Stimulated activated CD4-positive, alpha-beta T cell treated with anti-CD3 and anti-CD28 coated beads, Interleukin-1b, Interleukin-23, amount 100 ng/mL, for 48 hours (primary cell): ENCODE measurements around the gene JAGN1.
A peak's percentile ranks its signal among the peaks of the same experiment; 100 is the strongest.
"Not testable (repeated sequence)": the region's sequence is repeated elsewhere in the genome, so short reads cannot be mapped to it uniquely, and the experiment has no call there.

Experiments
- DNase-seq: peaks from one replicate; pipeline ENCODE4 v3.0.0-alpha.2; 2020

The JAGN1 gene

DNA sequence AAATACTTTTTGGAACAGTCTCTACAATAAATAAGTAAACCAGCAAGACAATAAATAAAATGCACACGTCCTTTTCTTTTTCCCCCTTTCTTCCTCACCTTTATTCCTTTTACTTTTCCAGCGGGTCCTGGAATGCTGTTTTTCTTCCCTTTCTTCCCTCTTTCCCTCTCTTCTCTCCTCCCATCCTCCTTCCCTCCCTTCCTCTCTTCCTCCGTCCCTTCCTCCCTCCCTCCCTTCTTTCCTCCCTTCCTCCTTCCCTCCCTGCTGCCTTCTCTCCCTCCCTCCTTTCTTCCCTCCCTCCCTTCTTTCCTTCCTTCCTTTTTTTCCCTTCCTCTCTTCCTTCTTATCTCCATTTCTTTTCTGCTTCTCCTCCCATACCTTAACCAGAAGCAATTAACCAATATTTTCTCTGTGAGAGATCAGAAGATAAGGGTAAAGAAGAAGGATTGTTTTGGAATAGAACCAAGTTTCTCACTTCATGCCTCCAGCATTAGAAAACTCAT is 8.9 kb downstream of the JAGN1 start:
- no peak for DNase-seq

DNA sequence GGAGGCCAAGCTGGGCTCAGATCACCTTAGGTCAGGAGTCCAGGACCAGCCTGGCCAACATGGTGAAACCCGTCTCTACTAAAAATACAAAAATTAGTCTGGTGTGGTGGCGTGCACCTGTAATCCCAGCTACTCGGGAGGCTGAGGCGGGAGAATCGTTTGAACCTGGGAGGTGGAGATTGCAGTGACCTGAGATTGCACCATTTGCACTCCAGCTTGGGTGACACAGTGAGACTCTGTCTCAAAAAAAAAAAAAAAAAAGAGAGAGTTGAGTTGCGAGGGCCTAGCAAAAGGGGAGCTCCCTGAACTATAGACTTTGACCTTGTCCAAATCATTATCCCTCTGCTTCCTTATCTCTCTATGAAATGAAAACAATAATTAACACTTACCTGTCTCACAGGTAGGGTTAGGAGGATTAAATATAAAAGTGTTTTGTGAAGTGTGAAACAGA is 10.6 kb downstream of the JAGN1 start:
- not testable (repeated sequence) for DNase-seq

DNA sequence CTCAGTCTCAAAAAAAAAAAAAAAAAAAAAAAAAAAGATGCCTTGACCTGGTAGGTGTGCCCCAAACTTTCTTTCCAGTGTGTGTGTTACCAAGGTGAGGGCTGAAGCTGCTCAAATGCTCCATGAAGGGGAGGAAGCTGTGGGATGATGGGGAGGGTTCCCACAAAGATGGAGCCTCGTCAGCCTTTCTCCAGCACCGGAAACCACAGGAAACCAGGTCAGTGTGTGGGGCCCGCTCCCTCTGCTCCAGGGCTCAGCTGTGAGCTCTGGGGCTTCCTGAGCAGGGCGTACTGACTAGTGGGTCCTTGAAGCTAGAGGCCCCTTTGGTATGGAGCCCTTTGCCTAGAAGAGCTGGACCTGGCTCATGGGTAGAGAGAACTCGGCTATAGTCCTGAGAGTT is 11.6 kb downstream of the JAGN1 start:
- DNase-seq: peak; percentile 35

DNA sequence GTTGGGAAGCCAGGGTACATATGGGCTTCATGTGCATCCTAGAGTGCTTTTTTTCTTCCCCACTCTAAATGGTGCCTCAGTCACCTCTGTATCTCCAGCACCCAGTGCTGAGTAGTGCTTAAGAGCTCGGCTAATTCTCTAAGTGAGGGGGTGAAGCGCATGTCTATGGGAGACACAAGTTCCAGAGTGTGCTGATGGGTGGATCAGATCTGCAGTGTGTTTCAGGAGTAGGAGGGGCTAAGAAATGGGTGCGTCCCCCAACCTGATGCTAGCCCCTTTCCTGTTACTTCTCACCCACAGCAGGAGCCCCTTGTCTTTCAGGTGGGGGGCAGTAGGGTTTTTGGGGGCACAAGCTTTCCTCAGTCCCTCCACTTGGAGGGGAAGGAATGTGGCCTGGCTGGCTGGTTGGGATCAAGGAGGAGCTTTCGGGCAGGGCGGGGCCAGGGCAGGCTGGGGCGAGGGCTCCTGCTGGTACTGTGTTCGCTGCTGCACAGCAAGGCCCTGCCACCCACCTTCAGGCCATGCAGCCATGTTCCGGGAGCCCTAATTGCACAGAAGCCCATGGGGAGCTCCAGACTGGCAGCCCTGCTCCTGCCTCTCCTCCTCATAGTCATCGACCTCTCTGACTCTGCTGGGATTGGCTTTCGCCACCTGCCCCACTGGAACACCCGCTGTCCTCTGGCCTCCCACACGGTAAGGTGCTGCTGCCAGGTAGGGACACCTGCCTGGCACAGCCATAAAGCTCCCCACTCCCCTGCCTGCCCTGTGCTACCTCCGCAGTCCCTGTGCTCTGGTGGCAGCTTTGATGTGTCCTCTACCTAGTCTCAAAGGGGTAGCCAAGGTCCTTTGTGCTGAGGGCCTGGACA is 12.2 kb downstream of the JAGN1 start, which contains the start of gene IL17RE:
IL17RE (plus strand) TSS at position 477 of the 866 bp plus-strand sequence; CDS start at position 562, 85 bp downstream.
- no peak for DNase-seq

DNA sequence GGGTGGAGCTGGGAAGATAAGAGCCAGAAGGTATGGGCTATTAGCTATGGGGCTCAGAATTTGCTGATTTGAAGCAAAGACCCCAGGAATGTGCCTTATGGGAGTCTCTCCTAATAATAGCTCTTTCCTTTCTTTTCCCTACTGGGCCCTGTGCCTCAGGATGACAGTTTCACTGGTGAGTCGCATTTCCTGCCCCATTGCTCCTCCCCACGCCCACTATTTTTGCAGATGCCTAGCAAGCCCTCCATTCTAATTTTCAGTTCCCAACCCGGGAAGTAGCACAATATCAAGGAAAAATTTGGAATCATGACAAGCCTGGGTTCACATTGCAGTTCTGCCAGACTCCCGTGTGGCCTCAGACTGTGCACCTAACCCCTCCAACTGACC is 12.8 kb downstream of the JAGN1 start:
- no peak for DNase-seq

DNA sequence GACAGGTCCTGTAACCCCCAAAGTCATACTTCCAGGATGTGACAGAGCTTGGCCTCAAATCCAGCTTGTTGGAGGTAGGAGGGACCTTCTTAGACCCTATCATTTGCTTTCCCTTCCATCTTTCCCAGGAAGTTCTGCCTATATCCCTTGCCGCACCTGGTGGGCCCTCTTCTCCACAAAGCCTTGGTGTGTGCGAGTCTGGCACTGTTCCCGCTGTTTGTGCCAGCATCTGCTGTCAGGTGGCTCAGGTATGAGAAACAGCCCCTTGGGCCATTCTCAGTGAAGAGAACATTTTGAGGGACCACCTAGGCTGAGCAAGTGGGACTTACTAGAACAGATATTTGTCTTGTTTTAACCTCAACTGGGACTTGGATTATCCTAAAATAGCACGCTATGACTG is 13.5 kb downstream of the JAGN1 start:
- DNase-seq: no peak

DNA sequence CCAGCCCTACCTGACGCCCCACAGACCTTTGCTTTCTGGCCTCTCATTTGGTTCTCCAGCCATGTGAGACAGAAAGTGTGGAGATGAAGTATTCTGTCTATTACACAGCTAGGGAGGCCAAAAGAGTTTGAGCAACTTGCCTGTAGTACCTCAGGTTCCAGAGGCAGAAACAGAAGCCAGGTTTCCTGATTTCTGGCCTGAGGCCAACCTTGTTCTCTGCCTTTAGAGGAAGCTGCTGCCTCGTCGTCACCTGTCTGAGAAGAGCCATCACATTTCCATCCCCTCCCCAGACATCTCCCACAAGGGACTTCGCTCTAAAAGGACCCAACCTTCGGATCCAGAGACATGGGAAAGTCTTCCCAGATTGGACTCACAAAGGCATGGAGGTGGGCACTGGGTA is 16.1 kb downstream of the JAGN1 start:
- no peak for DNase-seq

DNA sequence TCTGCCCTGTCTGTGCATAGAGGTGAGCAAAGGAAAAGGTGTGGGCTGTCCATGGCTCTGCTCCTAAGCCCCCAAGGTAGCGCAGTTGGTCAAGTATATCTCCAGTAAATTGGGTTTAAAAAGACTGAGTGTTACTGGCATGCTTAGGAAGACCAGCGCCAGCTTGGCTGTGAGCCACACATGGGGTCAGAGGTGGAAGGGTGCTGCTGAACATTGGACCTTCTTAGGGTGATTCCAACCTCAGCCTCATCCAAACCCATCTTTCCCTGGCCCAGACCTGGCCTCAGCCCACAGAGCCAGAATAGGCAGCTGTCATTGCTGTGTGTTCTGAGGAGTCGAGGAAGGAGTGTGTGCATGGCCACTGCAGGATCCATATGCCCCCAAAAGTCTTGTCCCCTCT is 17.9 kb downstream of the JAGN1 start:
- DNase-seq: no peak

DNA sequence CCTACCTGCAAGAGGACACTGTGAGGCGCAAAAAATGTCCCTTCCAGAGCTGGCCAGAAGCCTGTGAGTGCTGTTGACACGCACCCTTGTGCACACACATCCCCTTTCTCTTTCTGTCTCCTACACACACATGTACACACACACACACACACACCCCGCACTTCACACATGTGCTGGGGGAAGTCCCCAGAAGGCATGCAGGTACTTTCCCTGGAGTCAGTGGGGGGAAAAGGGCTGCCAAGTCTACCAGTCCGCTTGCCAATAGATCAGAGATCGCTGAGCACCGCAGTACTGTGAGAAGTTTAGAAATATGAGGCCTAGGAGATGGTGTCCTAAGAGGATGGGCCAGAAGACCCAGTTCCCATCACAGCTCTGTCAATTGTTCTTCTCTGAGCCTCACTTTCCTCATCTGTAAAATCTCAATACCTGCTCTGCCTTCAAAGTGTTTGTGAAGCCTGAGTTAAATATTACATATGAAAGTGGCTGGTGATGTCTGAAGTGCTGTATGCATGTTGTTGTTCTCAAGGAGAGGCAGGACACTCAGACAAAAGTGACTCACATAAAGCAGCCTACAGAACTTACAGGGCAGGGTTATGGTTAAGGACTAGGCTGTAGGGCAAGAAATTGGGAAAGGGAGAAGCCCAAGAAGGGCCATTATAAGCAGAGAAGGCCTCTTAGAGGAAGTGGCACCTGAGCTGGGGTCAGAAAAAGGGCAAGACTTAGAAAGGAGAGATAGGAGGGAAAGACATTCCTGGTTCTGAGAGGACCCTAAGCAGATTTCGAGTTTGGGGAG is 19.0 kb downstream of the JAGN1 start:
- no peak for DNase-seq

DNA sequence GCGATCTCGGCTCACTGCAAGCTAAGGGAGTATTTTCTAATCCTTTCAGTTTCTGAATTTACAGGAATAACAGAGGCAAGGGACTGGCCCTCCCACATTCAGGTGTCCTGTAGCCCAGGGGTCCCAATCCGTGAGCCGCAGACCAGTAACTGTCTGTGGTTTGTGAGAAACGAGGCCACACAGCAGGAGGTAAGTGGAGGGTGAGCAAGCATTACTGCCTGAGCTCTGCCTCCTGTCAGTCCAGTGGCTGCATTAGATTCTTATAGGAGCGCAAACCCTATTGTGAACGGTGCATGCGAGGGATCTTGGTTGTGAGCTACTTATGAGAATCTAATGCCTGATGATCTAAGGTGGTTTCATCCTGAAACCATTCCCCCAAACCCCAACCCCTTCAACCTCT is 21.5 kb downstream of the JAGN1 start:
- no peak for DNase-seq

DNA sequence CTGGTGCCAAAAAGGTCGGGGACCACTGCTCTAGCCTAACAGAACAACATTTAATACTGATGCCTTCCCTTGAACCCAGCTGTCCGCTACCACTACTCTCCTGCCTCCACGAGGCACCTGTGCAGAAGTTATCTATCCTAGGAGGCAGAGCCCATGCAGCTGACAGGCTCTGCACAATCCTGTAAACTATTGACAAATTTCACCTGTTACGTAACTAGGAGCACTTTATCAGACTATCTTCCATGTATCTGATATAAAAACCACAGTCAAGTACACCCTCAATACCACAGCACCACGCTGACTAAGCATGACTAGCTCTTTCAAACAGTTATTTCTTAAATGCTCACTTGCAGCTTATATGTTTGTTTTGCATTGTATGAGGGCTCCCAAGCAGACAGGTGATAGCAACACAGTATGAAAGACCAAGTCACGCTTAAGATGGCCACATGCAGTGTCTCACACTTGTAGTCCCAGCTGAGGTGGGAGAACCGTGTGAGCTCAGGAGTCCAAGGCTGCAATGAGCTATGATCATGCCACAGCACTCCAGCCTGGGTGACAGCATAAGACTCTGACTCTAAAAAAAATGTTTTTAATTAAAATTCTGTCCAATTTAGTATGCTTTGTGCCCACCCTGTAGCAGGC is 22.0 kb downstream of the JAGN1 start:
- DNase-seq: no peak

DNA sequence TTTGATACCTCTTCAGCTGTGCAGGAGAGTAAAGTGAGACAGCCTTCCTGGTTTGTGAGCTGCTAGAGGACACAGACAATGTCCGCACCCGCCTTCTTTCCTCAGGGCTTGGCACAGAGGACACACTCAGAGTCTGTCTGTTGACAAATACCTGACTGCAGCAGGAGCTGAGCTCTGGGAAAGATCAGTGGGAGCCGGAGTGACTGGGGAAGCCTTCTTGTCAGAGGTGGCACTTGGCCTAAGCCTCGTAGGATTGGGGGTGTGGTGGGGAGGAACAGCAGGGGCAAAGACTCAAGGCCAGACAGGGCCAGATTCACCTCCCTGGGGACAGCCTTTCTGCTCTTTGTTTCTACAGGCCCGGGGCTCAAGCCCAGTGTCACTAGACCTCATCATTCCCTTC is 23.2 kb downstream of the JAGN1 start:
- DNase-seq: no peak

DNA sequence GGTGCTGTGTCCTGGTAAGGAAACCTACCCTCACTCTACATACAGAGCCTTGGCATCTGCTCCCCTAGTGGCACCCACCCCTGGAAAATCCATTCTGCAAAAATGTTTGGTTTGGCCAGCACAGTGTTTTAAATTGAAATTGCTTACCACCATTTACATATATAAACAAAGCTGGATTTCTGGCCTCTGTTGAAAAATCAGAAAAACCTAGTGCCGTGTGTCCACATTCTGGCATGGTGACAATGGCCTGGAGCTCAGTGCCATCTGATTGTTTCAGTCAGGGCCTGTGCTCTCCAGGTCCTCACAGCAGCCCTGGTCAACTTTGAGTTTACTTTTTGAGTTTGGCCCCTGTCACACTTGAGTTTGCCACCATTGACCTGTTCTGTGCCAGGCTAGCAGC is 23.6 kb downstream of the JAGN1 start:
- DNase-seq: no peak

DNA sequence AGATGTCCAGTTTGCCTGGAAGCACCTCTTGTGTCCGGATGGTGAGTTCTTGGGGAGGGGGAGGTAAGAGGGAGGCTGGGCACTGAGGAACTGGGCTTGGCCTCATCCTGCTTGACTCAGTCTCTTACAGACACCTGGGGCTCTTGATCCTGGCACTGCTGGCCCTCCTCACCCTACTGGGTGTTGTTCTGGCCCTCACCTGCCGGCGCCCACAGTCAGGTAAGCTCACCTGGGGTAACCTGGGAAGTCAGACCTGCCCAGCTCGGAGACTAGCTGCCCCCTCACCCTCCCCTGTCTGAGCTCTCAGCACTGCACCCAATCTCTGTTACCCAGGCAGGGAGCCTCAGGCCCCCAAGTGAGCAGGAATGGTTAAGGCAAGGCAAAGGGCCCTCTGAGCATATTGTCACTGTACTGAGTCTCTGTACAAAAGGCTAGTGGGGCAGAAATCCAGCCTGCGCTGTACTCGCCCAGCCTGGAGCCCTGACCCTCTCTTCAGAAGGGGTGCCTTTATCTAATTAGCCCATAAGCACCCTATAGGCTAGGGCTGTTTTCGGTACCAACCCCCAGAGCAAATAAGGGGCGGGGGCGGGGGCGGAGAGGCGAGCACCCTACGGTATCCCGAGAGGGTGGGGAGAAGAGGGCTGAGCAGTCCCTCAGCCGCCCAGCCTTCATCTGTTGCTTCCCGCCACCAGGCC is 24.3 kb downstream of the JAGN1 start:
- no peak for DNase-seq

DNA sequence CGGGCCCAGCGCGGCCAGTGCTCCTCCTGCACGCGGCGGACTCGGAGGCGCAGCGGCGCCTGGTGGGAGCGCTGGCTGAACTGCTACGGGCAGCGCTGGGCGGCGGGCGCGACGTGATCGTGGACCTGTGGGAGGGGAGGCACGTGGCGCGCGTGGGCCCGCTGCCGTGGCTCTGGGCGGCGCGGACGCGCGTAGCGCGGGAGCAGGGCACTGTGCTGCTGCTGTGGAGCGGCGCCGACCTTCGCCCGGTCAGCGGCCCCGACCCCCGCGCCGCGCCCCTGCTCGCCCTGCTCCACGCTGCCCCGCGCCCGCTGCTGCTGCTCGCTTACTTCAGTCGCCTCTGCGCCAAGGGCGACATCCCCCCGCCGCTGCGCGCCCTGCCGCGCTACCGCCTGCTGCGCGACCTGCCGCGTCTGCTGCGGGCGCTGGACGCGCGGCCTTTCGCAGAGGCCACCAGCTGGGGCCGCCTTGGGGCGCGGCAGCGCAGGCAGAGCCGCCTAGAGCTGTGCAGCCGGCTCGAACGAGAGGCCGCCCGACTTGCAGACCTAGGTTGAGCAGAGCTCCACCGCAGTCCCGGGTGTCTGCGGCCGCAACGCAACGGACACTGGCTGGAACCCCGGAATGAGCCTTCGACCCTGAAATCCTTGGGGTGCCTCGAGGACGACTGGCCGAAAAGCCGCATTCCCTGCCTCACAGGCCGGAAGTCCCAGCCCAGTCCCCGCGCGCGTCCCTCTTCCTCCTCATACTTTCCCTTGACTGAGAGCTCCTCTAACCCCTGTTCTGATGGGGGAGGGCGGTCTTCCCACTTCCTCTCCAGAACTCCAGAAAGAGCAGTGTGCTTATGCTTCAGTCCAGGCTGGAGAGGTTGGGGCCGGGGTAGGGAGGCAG is 25.1 kb downstream of the JAGN1 start:
- peak; percentile 42 for DNase-seq

DNA sequence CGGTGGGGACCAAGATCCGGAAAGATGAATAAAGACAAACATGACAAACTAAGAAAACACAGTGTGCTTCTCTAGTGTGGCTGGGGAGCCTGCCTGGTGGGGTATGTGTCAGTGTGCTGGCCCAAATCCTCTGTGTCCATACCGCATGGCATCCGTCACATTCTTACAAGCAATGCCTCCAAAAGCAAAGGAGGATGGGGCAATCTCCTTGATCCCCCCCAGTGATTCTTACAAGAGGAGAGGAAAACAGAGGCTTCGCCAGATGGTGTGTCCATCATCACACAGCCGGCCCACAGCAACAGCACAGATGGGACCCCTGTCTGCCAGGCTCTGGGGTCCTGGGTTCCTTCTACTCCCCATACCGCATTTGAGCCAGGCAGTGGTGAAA is 25.9 kb downstream of the JAGN1 start:
- DNase-seq: no peak

DNA sequence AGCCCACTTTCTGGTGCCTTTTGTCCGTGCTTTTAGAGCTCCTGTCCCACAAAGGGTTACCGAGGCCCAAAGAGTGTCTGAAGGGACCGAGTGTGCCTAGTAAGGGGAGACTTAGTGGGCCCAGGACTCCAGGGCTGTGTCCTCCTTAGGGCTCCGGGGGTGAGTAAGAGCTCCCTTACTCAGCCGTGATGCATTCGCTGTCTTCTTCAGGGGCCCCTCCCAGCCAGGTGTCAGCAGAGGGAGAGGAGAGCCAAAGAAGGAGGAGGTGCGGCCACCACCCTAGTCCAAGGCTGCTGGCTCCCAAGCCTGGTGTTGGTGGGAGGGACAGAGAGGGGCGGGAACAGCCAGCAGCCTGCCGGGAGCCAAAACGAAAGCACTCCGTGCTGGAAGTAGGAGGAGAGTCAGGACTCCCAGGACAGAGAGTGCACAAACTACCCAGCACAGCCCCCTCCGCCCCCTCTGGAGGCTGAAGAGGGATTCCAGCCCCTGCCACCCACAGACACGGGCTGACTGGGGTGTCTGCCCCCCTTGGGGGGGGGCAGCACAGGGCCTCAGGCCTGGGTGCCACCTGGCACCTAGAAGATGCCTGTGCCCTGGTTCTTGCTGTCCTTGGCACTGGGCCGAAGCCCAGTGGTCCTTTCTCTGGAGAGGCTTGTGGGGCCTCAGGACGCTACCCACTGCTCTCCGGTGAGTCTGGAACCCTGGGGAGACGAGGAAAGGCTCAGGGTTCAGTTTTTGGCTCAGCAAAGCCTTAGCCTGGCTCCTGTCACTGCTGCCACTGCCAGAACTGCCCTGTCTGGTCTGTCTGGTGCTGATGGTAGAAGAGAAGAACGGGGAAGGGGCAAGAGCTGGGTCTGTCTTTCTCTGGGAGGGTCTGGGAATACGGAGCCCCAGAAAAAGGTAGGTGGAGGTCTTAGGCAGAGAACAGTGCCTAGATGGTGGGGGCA is 26.6 kb downstream of the JAGN1 start, which contains the start of gene IL17RC:
IL17RC (plus strand) TSS at position 365 of the 947 bp plus-strand sequence; CDS start at position 583, 218 bp downstream.
- DNase-seq: peak; percentile 60

DNA sequence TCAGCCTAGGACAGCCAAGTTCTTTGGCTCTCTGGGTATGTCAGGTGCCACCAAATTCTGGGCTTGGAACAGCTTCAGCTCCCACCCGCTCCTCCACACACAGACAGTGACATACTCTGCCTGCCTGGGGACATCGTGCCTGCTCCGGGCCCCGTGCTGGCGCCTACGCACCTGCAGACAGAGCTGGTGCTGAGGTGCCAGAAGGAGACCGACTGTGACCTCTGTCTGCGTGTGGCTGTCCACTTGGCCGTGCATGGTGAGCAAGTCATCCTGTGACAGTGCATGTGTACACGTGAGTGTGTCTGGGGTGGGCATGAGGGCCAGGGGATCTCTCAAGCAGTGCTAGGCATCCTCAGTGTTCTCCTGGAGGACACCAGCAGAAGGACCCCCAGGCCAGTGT is 27.4 kb downstream of the JAGN1 start:
- no peak for DNase-seq

DNA sequence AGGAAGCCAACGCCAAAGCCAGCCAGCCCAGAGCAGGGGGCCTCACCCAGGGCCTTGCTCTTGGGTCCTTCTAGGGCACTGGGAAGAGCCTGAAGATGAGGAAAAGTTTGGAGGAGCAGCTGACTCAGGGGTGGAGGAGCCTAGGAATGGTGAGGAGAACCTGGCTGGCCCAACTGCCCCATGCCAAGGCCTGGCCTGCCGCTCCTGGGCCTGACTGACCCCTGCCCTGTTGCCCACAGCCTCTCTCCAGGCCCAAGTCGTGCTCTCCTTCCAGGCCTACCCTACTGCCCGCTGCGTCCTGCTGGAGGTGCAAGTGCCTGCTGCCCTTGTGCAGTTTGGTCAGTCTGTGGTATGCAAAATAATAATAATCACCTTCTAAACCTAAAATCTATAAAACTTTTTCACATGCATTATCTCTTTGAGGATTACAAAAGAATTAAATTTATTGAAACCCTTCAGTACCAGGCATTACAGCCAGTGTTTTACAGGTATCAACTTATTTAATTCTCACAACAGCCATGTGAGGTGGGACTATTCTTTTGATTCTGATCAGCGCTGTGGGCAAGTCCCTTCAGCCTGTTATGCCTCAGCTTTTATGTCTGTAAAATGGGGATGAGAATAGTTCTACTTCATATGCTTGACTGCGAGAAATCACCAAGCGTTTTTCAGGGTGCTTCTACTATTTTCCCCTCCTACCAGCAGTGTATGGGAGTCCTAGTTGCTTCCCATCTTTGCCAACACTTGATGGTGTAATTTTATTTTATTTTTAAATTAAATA is 28.0 kb downstream of the JAGN1 start:
- DNase-seq: no peak
